ENCODE measurements around the gene NSD2.

The NSD2 gene

GRCh38 chr4:1862961-1863296 lies 8.3 kb upstream of the NSD2 start:
- Histone ChIP-seq H3K4me1 (no peaks in the 10 kb centered on the region), H2AFZ (no peak overlapping the region), H3K4me2 (ENCODE audit: low read length) (no peak overlapping the region), H3K9me3 (ENCODE audit: control insufficient read depth, low read length) (no peaks in the 10 kb centered on the region), H3K4me3 (ENCODE audit: low read depth, low read length) (no peak overlapping the region), H3K79me2 (no peaks in the 10 kb centered on the region), H3K27ac (no peak overlapping the region), H3K36me3 (ENCODE audit: control insufficient read depth, insufficient read depth, low read length) (no peaks in the 10 kb centered on the region), H3K27me3 (ENCODE audit: control insufficient read depth, insufficient read depth, low read length) (no peaks in the 10 kb centered on the region), H3K9ac (no peak overlapping the region)
- no peak for TF ChIP-seq CTCF (IDR thresholded peaks at IDR 0.05)

- H3K4me3 ChIP-seq (ENCODE audit: low read depth, low read length), result no peak overlapping the region
- H3K27me3 ChIP-seq (ENCODE audit: control insufficient read depth, insufficient read depth, low read length), result no peaks in the 10 kb centered on the region
- H3K27ac ChIP-seq, result no peak overlapping the region
- H3K79me2 ChIP-seq, result no peaks in the 10 kb centered on the region
- H3K36me3 ChIP-seq (ENCODE audit: control insufficient read depth, insufficient read depth, low read length), result no peaks in the 10 kb centered on the region
- TF ChIP-seq CTCF (IDR thresholded peaks at IDR 0.05), result no peak
- H3K9me3 ChIP-seq (ENCODE audit: control insufficient read depth, low read length), result no peaks in the 10 kb centered on the region
- no peak overlapping the region for H2AFZ ChIP-seq
- H3K9ac ChIP-seq, result no peak overlapping the region
- H3K4me1 ChIP-seq, result no peaks in the 10 kb centered on the region
- no peak overlapping the region for H3K4me2 ChIP-seq (ENCODE audit: low read length)
Measured at GRCh38 chr4:1863297-1864033, 7.7 kb upstream of the NSD2 start.

- Histone ChIP-seq H3K4me1 (no peaks in the 10 kb centered on the region), H3K36me3 (ENCODE audit: control insufficient read depth, insufficient read depth, low read length) (no peaks in the 10 kb centered on the region), H3K9me3 (ENCODE audit: control insufficient read depth, low read length) (no peaks in the 10 kb centered on the region), H3K4me2 (ENCODE audit: low read length) (no peak overlapping the region), H3K4me3 (ENCODE audit: low read depth, low read length) (no peak overlapping the region), H3K9ac (no peak overlapping the region), H2AFZ (no peak overlapping the region), H3K79me2 (no peaks in the 10 kb centered on the region), H3K27me3 (ENCODE audit: control insufficient read depth, insufficient read depth, low read length) (no peaks in the 10 kb centered on the region), H3K27ac (no peak overlapping the region)
- no peak for TF ChIP-seq CTCF (IDR thresholded peaks at IDR 0.05)
Measured at GRCh38 chr4:1864076-1865008, 6.9 kb upstream of the NSD2 start.

- Histone ChIP-seq H3K27me3 (ENCODE audit: control insufficient read depth, insufficient read depth, low read length) (no peaks in the 10 kb centered on the region), H3K36me3 (ENCODE audit: control insufficient read depth, insufficient read depth, low read length) (no peaks in the 10 kb centered on the region), H3K4me1 (no peaks in the 10 kb centered on the region), H3K4me2 (ENCODE audit: low read length) (no peak overlapping the region), H3K27ac (no peak overlapping the region), H3K9me3 (ENCODE audit: control insufficient read depth, low read length) (no peaks in the 10 kb centered on the region), H2AFZ (no peak overlapping the region), H3K4me3 (ENCODE audit: low read depth, low read length) (no peak overlapping the region), H3K79me2 (no peaks in the 10 kb centered on the region), H3K9ac (no peak overlapping the region)
- TF ChIP-seq CTCF (IDR thresholded peaks at IDR 0.05), result no peak
Measured at GRCh38 chr4:1866189-1866661, 5.0 kb upstream of the NSD2 start.

Data from parathyroid adenoma (tissue), 2 donors.